ENCODE data around the gene ARID3C.

- TF ChIP-seq CTCF (conservative IDR thresholded peaks at IDR 0.05; ENCODE audit: low read length) (no peak), EZH2phosphoT487 (IDR thresholded peaks at IDR 0.05; ENCODE audit: borderline replicate concordance, low read depth, low read length) (no peak)
These were observed 6.7 kb upstream of the ARID3C start for GRCh38 chr9:34635556-34635955.

Data from OCI-LY7 (cell line).